ENCODE data around the gene OR5AL1. TPM values are rescaled to one million over a fixed set of nuclear protein-coding genes. Genes with fewer than 3 reads are reported as not detected.

Gene OR5AL1
- total RNA-seq, 4 donors from 2014 or later = not detected

DNA sequence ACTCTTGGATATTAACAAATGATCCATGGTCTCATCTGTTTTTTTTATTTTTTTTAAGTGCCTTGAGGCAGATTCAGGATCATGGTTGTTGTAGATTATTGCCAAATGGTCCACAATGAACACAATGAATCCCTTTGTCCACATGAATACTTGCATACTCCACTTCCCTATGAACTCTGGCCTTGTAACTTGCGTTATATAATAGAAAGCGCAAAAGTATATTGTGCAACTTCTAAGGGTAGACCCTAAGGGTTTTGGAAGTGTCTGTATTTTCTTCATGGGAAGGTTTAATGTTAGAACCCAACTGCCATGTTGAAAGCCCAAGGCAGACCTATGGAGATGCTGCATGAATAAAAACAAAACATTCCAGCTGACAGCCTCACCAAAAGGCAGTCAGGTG is 8.1 kb upstream of the OR5AL1 start:
- no peaks in the 10 kb centered on the region for H3K36me3 ChIP-seq
- no peak for TF ChIP-seq POLR2AphosphoS5 (IDR thresholded peaks at IDR 0.05)
- TF ChIP-seq EP300 (IDR thresholded peaks at IDR 0.05) = no peak
- TF ChIP-seq, protein P1, sequence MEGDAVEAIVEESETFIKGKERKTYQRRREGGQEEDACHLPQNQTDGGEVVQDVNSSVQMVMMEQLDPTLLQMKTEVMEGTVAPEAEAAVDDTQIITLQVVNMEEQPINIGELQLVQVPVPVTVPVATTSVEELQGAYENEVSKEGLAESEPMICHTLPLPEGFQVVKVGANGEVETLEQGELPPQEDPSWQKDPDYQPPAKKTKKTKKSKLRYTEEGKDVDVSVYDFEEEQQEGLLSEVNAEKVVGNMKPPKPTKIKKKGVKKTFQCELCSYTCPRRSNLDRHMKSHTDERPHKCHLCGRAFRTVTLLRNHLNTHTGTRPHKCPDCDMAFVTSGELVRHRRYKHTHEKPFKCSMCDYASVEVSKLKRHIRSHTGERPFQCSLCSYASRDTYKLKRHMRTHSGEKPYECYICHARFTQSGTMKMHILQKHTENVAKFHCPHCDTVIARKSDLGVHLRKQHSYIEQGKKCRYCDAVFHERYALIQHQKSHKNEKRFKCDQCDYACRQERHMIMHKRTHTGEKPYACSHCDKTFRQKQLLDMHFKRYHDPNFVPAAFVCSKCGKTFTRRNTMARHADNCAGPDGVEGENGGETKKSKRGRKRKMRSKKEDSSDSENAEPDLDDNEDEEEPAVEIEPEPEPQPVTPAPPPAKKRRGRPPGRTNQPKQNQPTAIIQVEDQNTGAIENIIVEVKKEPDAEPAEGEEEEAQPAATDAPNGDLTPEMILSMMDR (IDR thresholded peaks at IDR 0.05) = no peak
- no peak for TF ChIP-seq POLR2A (IDR thresholded peaks at IDR 0.05)
- no peak overlapping the region for H3K27ac ChIP-seq
- no peaks in the 10 kb centered on the region for H3K27me3 ChIP-seq
- no peak for ATAC-seq
- no peaks in the 10 kb centered on the region for H3K4me1 ChIP-seq
- no peaks in the 10 kb centered on the region for H3K9me3 ChIP-seq
- no peak overlapping the region for H3K4me3 ChIP-seq
- WGBS, 2 donors (ENCODE audit: low coverage in 1 of 2) = 80 to 92% methylated on average over 1 to 2 of the region's 2 CpGs

DNA sequence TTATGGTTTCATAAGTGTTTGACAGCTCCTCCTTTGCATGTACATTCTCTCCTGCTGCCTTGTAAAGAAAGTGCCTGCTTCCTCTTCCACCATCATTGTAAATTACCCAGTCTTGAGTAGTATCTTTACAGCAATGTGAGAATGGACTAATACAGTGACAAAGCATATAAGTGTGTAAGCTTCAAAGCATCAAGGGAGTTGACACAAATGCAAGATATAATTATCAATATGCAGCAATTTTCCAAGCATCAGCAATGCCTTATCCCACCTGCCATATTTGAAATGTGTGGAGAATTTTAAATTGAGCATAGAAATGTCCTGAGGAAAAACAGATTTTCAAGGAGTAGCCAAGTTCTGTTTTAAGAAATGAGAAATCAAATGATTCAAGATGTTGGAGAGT is 1.7 kb upstream of the OR5AL1 start:
- H3K9me3 ChIP-seq = no peaks in the 10 kb centered on the region
- no peak for TF ChIP-seq EP300 (IDR thresholded peaks at IDR 0.05)
- no peak overlapping the region for H3K4me3 ChIP-seq
- no peaks in the 10 kb centered on the region for H3K36me3 ChIP-seq
- H3K27me3 ChIP-seq = no peaks in the 10 kb centered on the region
- no peak overlapping the region for H3K27ac ChIP-seq
- H3K4me1 ChIP-seq = no peaks in the 10 kb centered on the region
- no peak for ATAC-seq

DNA sequence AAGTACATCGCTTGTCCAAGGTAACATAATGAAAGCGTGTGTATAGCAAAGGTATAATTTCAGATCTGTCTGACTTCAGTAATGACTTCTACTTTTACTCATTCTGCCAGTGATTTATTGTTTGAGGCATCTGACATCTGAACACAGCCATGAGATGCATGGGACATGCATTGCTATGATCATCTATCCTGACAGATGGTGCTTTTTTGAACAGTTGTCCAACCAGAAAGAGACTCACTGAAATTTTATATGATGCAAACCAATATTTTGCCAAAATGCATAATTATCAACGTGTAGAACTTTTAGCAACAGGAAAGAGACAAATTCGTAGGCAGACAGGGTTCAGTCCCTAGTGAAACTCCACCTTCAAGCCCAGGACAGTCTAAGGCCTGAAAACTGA is 41.0 kb downstream of the OR5AL1 start:
- Histone ChIP-seq H3K4me3 (no peak overlapping the region), H3K27ac (no peak overlapping the region), H3K36me3 (no peaks in the 10 kb centered on the region), H3K9me3 (no peaks in the 10 kb centered on the region), H3K27me3 (no peaks in the 10 kb centered on the region), H3K4me1 (no peaks in the 10 kb centered on the region)
- TF ChIP-seq POLR2AphosphoS5 (IDR thresholded peaks at IDR 0.05) (no peak), POLR2A (IDR thresholded peaks at IDR 0.05) (no peak)
- TF ChIP-seq, protein P1 (IDR thresholded peaks at IDR 0.05) = no peak
- 58 to 64% methylated on average over 4 of the region's 4 CpGs for WGBS, 2 donors (ENCODE audit: low coverage in 1 of 2)
- ATAC-seq = no peak

DNA sequence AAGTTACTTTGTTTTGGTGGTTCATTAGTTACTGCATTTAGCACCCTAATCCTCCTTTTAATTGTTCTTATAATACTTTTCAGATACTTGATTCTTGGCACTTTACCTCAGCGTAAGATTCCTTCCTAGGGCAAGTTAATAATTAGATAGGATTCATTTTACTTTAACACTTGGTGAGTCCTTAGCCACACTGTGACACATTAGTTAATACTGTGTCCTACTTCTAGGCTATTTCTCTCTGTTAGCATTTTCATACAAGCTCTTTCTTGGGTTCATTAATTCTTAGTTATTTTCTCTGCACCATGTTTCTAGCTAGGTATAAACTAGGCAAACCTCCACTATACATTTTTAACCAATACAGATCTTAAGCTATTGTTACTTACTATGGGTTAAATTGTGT is 44.6 kb downstream of the OR5AL1 start:
- TF ChIP-seq POLR2A (IDR thresholded peaks at IDR 0.05) (no peak), EP300 (IDR thresholded peaks at IDR 0.05) (no peak), POLR2AphosphoS5 (IDR thresholded peaks at IDR 0.05) (no peak)
- TF ChIP-seq, protein P1 (IDR thresholded peaks at IDR 0.05) = no peak
- Histone ChIP-seq H3K27ac (no peak overlapping the region), H3K27me3 (no peaks in the 10 kb centered on the region), H3K9me3 (no peaks in the 10 kb centered on the region), H3K4me3 (no peak overlapping the region), H3K4me1 (no peaks in the 10 kb centered on the region), H3K36me3 (no peaks in the 10 kb centered on the region)
- WGBS, 2 donors (ENCODE audit: low coverage in 1 of 2) = 85 to 100% methylated on average over 1 of the region's 1 CpG
- no peak for ATAC-seq

Other genes starting within 250 kb of the OR5AL1 start
- not detected for gene OR5J2, start 236.1 kb upstream of the OR5AL1 start, total RNA-seq
- gene OR5T2, start 178.4 kb upstream of the OR5AL1 start, total RNA-seq = under 1 TPM in 1 of 4 donors, not detected in 3; 0.35 TPM
- not detected for gene OR5T3, start 160.4 kb upstream of the OR5AL1 start, total RNA-seq
- gene OR5T1, start 138.5 kb upstream of the OR5AL1 start, total RNA-seq = not detected
- gene OR8H1, start 120.4 kb upstream of the OR5AL1 start, total RNA-seq = not detected
- gene OR8K3, start 97.6 kb upstream of the OR5AL1 start, total RNA-seq = not detected
- not detected for gene OR8K1, start 66.7 kb upstream of the OR5AL1 start, total RNA-seq
- not detected for gene OR8J1, start 58.4 kb upstream of the OR5AL1 start, total RNA-seq
- gene OR8U1, start 37.1 kb upstream of the OR5AL1 start, total RNA-seq = not detected
- not detected for gene OR5M3, start 60.7 kb downstream of the OR5AL1 start, total RNA-seq
- not detected for gene OR5M8, start 78.7 kb downstream of the OR5AL1 start, total RNA-seq
- not detected for gene OR5M11, start 130.6 kb downstream of the OR5AL1 start, total RNA-seq
- gene OR5M10, start 165.0 kb downstream of the OR5AL1 start, total RNA-seq = not detected
- under 1 TPM in 1 of 4 donors, not detected in 3; 0.08 TPM for gene OR5M1, start 202.2 kb downstream of the OR5AL1 start, total RNA-seq
- gene OR5AP2, start 229.7 kb downstream of the OR5AL1 start, total RNA-seq = not detected

All from gastroesophageal sphincter (tissue), 4 donors.